ENCODE data around the gene BEND4.

The BEND4 gene

GRCh38 chr4:42104521-42104920 lies 47.9 kb downstream of the BEND4 start:
- no peak for DNase-seq (ENCODE audit: low read depth in 2 of 2)

GRCh38 chr4:42101446-42101975 lies 50.9 kb downstream of the BEND4 start:
- DNase-seq (ENCODE audit: low read depth in 2 of 2): no peak

GRCh38 chr4:42088386-42088785 lies 64.1 kb downstream of the BEND4 start:
- DNase-seq (ENCODE audit: low read depth in 2 of 2): no peak

GRCh38 chr4:42083816-42084215 lies 68.6 kb downstream of the BEND4 start:
- DNase-seq (ENCODE audit: low read depth in 2 of 2): no peak

- no peak for DNase-seq (ENCODE audit: low read depth in 2 of 2)
Observed at GRCh38 chr4:42080306-42080705, 72.1 kb downstream of the BEND4 start.

GRCh38 chr4:42078184-42078801 lies 74.2 kb downstream of the BEND4 start:
- DNase-seq (ENCODE audit: low read depth in 2 of 2): no peak

- no peak for DNase-seq (ENCODE audit: low read depth in 2 of 2)
Observed at GRCh38 chr4:42074294-42074693, 78.2 kb downstream of the BEND4 start.

GRCh38 chr4:42070463-42070862 lies 82.0 kb downstream of the BEND4 start:
- no peak for DNase-seq (ENCODE audit: low read depth in 2 of 2)

- DNase-seq (ENCODE audit: low read depth in 2 of 2): no peak
Observed at GRCh38 chr4:42067264-42067663, 85.2 kb downstream of the BEND4 start.

- DNase-seq (ENCODE audit: low read depth in 2 of 2): no peak
Observed at GRCh38 chr4:42066402-42066801, 86.1 kb downstream of the BEND4 start.

All from stimulated activated CD8-positive, alpha-beta memory T cell treated with anti-CD3 and anti-CD28 coated beads, Interleukin-15, amount 100 ng/mL, for 48 hours (primary cell).